ENCODE data around the gene LCN6. TPM values are rescaled to one million over a fixed set of nuclear protein-coding genes. Genes with fewer than 3 reads are reported as not detected.

Gene LCN6
- polyA plus RNA-seq, 1 donor (not counting 4 experiments of a cell fraction or from before 2014, with no cell fraction given) = not detected

- no peaks in the 10 kb centered on the region for H3K9me1 ChIP-seq (ENCODE audit: control insufficient read depth, extremely low read depth, insufficient read depth, low read length)
- H3K9ac ChIP-seq (ENCODE audit: control insufficient read depth, extremely low read depth, insufficient read depth, low read length) = no peak overlapping the region
- H3K27me3 ChIP-seq (ENCODE audit: control insufficient read depth, extremely low read depth, insufficient read depth, low read length) = peaks cover 3% of the 10 kb centered on the region
- no peaks in the 10 kb centered on the region for H3K79me2 ChIP-seq (ENCODE audit: control insufficient read depth, insufficient read depth, low read length)
- no peak overlapping the region for H3K4me2 ChIP-seq (ENCODE audit: control insufficient read depth, extremely low read depth, insufficient read depth, low read depth, low read length)
- no peaks in the 10 kb centered on the region for H3K36me3 ChIP-seq (ENCODE audit: control insufficient read depth in 2 of 2, extremely low read depth in 1 of 2, insufficient read depth in 2 of 2, low read length in 2 of 2)
- H3K4me3 ChIP-seq (ENCODE audit: control insufficient read depth in 2 of 3, extremely low read depth in 1 of 3, insufficient read depth in 2 of 3, low read depth in 1 of 3, low read length in 3 of 3) = no peak overlapping the region
- H3K27ac ChIP-seq (ENCODE audit: control insufficient read depth, insufficient read depth, low read length) = no peak overlapping the region
- H2AFZ ChIP-seq (ENCODE audit: control insufficient read depth, low read length) = no peak overlapping the region
- TF ChIP-seq EZH2 (IDR thresholded peaks at IDR 0.05; ENCODE audit: low read length) (no peak), CTCF (optimal IDR thresholded peaks at IDR 0.05 in 1 of 3, IDR thresholded peaks at IDR 0.05 in 1 of 3, conservative IDR thresholded peaks at IDR 0.05 in 1 of 3; ENCODE audit: extremely low read depth in 1 of 3, insufficient read depth in 2 of 3, low read length in 3 of 3) (no peak)
- dilution Hi-C loops (cut with MboI; ENCODE audit: extremely low pct_ligation_motif_present, low sequenced_read_pairs) = no loop called here
- peaks cover 5% of the 10 kb centered on the region for H3K9me3 ChIP-seq (ENCODE audit: control insufficient read depth, low read depth, low read length)
- FAIRE-seq (no peak), DNase-seq (ENCODE audit: low read depth, low spot score) (no peak)
- no peaks in the 10 kb centered on the region for H3K4me1 ChIP-seq (ENCODE audit: control insufficient read depth, extremely low read depth, insufficient read depth, low read length)
- no peaks in the 10 kb centered on the region for H4K20me1 ChIP-seq (ENCODE audit: control insufficient read depth, extremely low read depth, insufficient read depth, low read length)
These were observed 2.9 kb upstream of the LCN6 start for GRCh38 chr9:136751244-136751643.

- peaks cover 2% of the 10 kb centered on the region for H3K9me3 ChIP-seq (ENCODE audit: control insufficient read depth, low read depth, low read length)
- H3K27ac ChIP-seq (ENCODE audit: control insufficient read depth, insufficient read depth, low read length) = no peak overlapping the region
- dilution Hi-C loops (cut with MboI; ENCODE audit: extremely low pct_ligation_motif_present, low sequenced_read_pairs) = no loop called here
- H3K9ac ChIP-seq (ENCODE audit: control insufficient read depth, extremely low read depth, insufficient read depth, low read length) = no peak overlapping the region
- H3K4me2 ChIP-seq (ENCODE audit: control insufficient read depth, extremely low read depth, insufficient read depth, low read depth, low read length) = no peak overlapping the region
- no peak overlapping the region for H3K4me3 ChIP-seq (ENCODE audit: control insufficient read depth in 2 of 3, extremely low read depth in 1 of 3, insufficient read depth in 2 of 3, low read depth in 1 of 3, low read length in 3 of 3)
- H4K20me1 ChIP-seq (ENCODE audit: control insufficient read depth, extremely low read depth, insufficient read depth, low read length) = no peaks in the 10 kb centered on the region
- DNase-seq (ENCODE audit: low read depth, low spot score) (no peak), FAIRE-seq (no peak)
- H3K9me1 ChIP-seq (ENCODE audit: control insufficient read depth, extremely low read depth, insufficient read depth, low read length) = no peaks in the 10 kb centered on the region
- H3K79me2 ChIP-seq (ENCODE audit: control insufficient read depth, insufficient read depth, low read length) = no peaks in the 10 kb centered on the region
- TF ChIP-seq EZH2 (IDR thresholded peaks at IDR 0.05; ENCODE audit: low read length) = no peak
- H3K27me3 ChIP-seq (ENCODE audit: control insufficient read depth, extremely low read depth, insufficient read depth, low read length) = peaks cover 8% of the 10 kb centered on the region
- H3K4me1 ChIP-seq (ENCODE audit: control insufficient read depth, extremely low read depth, insufficient read depth, low read length) = no peaks in the 10 kb centered on the region
- H3K36me3 ChIP-seq (ENCODE audit: control insufficient read depth in 2 of 2, extremely low read depth in 1 of 2, insufficient read depth in 2 of 2, low read length in 2 of 2) = no peaks in the 10 kb centered on the region
- H2AFZ ChIP-seq (ENCODE audit: control insufficient read depth, low read length) = no peak overlapping the region
These were observed 2.2 kb upstream of the LCN6 start for GRCh38 chr9:136750526-136750925.
